ENCODE data around the gene ERAL1.
A peak's percentile ranks its signal among the peaks of the same experiment; 100 is the strongest.
"Not testable (repeated sequence)": the region's sequence is repeated elsewhere in the genome, so short reads cannot be mapped to it uniquely, and the experiment has no call there.

The ERAL1 gene

DNA sequence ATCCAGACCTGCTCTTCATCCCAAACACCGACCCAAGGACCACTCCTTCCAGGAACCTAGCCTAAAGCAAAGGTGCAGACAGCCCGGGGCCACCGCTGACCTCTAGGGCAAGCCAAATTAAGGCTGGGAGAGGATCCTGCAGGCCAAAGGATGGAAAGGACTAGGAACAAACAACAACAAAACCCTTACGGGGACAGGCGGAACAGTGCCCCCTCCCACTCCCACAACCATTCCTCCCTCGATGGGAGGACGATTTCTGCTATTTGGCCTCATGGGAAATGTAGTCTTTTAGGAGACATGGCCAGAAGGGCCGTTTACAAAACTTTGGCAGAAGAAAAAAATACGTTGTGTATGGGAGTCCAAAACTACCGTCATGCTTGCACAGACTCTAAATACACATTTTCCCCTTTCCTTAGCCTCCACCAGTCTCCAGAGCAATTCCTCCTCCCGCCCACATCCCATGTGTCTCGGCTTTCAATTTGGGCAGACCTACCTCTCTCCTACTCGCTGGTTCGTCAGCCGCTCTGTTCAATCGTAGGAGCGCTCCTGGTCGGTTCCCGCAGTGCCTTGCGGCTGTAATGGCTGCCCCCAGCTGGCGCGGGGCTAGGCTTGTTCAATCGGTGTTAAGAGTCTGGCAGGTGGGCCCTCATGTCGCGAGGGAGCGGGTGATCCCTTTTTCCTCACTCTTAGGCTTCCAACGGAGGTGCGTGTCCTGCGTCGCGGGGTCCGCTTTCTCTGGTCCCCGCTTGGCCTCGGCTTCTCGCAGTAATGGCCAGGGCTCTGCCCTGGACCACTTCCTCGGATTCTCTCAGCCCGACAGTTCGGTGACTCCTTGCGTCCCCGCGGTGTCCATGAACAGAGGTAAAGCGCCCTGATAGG is at the start of gene ERAL1:
Gene ERAL1 (plus strand): TSS at position 560 of the 879 bp plus-strand sequence. CDS start 19 bp downstream, at position 579.
- peak; percentile 88 for DNase-seq

DNA sequence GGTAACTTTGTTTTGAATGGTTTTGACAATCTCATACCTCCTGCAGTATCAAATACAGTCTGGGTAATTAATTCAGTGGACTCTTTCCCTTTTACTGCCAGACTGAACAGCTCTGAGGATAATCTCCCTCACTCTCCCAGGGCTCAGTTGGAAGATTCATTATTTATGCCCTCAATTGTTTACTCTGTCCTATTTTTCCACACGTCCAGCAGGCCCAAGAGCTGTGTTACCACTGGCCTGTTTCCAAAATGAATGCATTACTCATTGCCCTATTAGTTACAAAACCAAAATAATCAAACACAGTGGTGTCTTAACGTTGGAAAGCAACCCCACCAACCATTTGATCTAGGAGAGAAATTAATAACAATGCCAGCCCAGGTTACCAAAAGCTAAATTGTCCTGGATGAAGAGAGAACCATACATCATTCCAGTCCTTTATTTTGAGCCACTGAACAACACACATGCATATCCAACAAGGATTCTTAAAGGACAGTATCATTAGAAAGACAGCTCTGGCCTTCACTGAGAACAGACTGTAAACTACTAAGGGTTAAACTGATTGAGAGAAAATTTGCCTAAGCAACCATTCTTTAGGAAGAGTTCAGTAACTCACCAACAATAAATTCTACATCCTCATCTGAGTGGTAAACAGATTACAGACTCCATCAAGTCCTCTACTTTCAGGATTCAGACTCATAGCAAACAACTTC is 46.7 kb upstream of the ERAL1 start:
- DNase-seq = peak; percentile 85

DNA sequence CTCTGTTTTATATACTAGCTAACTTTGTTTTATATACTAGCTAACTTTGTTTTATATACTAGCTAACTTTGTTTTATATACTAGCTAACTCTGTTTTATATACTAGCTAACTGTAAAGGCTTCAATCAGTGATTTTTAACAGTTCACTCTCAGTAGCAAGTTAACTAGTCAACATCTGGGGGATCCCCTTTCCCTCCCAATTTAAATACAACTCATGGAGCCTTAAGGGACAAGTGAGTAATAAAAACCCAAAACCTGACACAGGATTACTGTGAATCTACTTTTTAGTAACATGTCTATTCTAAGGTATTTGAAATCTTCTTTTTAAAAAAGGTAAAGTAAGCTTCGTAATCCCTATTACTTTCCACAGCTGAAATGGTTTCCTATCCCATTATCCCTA is 44.4 kb upstream of the ERAL1 start:
- DNase-seq = no peak

DNA sequence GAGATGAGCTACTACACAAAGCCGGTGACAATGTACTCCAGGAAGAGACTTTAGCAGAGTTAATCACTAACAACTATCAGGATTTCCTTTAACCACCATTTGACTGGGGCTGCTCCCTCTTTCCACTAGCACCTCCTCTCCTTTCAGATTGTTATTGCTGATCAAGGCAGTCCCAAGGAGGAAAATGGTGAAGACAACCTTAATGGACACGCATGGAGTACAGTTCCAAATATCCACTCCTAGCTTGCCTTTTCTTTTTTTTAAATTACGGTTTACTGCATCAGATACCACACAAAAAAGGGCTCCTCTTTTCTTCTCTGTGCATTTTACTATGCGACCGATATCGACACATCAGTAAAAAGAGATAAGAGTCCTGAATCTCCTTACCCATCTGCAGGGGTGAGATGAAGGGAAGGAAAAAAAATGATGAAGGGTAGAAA is 43.1 kb upstream of the ERAL1 start:
- no peak for DNase-seq

DNA sequence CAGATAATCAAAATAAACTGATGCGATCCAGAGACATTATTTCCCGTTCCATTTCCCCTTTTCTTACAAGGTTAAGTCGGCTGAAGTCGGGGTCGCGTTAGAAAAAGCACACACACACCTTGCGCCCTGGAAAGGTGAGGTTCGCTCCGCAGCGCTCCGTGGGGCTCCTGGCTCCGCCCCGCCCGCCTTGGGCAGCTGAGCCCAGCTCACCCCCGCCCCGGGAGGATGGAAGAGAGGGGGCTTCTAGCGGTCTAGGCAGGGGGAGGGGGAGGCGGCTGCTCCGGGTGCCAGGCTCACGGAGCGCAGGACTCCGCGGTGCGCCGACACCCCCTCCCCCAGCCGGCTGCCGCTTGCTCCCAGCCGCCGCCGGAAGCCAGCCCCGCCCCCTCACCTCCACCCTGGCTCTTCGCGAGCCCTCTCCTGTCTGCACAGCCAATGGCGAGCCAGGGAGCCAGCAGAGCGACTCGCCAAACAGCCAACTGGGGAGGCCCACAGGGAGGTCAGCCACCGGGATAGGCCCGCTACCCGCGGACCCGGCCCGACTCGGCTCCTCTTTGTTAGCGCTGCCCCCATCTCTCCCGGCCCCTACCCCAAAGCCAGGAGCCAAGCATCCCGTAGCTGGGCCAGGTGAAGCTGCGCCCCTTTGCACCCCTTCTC is 42.6 kb upstream of the ERAL1 start:
- peak; percentile 99 for DNase-seq

DNA sequence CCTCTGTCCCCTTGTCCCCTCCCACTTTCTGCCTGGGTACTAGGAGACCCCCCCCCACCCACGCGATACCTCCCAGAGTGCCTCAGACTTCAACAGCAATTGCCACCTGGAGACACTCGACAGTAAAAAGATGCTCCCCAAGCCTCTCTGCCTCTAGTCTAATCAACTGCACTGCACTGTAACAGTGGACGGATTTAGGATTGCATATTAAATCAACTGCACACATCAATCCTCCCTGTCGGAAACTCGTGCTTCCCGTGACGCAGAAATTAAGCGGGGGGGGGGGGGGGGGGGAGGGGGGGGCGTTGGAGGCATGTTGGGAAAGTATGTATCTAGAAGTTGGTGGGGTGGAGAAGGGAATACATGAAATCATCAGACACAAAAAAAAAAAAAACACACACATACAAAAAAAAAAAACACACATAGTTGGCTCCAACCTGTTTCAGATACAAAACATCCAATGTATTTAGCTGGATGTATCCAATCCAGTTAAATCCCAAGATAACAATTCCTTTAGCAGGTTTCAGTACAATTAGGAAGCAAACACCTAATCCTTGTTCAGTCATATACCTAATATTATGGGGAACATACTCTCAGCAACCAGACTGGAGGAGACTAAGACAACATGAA is 42.0 kb upstream of the ERAL1 start:
- no peak for DNase-seq

DNA sequence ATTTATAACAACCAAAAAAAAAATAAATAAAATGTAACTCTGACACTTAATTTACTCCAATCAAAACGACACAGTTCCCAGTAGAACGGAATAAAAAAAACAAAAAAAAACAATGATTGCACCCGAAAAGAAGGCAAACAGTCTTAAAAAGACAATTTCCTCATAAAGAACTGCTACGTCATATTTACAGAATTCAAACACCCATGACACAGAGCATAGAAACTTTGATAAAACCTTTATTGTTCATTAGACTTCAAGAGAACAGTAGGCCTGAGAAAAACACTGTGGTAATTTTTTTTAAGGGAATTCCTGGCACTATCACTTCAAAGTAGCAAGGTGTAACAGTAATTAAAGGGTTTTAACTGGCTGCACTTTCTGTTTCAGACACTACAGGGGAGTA is 38.3 kb upstream of the ERAL1 start:
- DNase-seq = no peak

DNA sequence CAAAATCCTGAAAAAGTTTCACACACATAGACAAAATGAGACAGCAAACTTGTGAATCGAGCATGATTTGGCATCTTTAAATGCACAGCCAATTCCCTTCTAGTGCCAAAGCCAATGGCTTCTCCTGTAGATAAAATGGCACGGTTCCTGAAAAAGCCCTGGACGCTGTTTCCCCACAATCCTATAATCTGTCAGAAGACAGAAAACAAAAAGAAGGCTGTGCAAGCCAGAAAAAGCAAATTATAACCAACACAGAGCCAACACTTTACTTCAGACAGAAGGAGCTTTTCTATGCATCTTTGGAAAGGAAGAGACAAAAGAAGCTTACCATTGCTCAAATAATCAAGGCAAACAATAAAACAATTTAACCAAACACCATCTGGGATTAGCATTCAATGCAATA is 36.0 kb upstream of the ERAL1 start:
- no peak for DNase-seq

DNA sequence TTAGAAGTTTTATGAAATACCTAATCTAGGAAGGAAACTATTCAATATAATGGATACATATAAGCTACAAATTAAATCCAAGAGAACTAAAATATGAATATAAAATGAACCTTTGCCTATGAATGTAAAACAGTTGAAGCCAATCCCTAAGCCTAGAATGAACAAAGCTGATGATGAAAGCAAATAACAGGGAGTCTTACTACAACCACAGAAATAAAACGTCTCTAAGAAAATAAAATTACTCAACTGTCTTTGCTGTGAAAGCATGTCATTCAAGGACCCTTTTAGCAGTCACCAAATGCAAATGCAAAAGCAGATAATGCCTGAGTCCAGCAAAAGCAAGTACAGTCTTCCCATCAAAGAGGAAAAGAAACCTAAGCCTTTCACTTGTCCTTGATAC is 35.2 kb upstream of the ERAL1 start:
- no peak for DNase-seq

DNA sequence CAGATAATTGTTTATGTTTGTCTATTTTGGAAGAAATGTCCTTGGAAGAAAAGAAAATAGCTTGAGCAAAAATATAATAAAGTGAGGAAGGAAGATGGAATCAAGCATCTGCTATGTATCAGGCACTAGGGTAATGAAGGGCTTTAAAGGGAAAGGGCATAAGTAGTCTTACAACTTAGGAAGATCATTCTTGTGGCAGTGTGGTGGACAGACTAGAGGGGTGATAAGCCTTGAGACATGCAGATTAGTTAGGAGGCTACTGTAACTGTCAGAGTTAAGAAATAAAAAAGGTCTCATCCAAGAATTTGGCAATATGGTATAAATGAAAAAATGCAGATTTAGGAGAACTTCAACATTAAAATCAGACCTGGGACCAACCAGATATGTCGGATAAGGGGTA is 27.1 kb upstream of the ERAL1 start:
- no peak for DNase-seq

DNA sequence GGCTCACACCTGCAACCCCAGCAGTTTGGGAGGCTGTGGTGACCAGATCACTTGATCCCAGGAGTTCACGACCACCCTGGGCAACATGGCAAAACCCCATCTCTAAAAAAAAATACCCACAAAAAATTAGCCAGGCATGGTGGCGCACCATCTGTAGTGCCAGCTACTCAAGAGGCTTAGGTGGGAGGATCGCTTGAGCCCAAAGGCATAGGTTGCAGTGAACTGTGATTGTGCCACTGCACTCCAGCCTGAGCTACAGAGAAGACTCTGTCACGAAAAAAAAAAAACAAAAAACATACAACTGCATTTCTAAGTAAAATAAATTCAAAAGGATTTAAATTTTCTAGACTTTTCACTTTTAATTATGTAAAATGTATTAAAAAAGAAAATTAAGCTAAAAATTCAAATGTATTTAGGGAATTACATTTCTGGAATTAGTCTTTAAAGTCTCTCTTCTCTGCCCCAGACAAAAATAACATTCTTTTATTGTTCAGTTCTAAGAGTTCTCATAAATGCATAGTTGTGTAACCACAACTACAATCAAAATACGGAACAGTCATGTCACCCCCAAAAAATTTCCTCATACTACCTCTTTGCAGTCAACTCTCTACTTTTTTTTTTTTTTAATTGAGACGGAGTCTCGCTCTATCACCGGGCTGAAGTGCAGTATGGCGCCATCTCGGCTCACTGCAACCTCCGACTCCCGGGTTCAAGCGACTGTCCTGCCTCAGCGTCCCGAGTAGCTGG is 26.3 kb upstream of the ERAL1 start:
- no peak for DNase-seq

DNA sequence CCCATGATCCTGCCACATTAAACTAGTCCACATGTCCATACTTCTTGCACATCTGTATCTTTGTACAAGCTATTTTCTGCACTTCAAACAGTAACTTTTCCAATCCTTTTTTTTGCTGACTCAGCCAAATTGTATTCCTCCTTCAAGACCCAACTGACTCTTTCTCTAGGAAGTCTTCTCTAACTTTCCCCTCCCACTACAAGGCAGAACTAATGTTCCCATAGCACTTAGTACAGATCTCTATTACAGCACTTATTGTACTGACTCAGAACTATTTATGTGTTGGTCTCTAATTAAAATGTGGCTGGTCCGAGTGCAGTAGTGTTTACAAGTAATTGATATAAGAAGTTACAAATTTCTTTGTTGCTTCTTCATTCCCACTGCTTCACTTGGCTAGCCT is 20.4 kb upstream of the ERAL1 start:
- DNase-seq = no peak

DNA sequence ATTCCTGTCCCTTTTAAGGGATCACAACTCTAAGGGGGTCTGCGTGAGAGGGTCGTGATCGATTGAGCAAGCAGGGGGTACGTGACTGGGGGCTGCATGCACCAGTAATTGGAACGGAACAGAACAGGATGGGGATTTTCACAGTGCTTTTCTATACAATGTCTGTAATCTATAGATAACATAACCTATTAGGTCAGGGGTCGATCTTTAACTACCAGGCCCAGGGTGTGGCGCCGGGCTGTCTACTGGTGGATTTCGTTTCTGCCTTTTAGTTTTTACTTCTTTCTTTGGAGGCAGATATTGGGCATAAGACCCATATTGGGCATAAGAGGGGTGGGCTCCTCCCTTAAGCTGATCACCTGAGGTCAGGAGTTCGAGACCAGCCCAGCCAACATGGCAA is 18.3 kb upstream of the ERAL1 start:
- not testable (repeated sequence) for DNase-seq

DNA sequence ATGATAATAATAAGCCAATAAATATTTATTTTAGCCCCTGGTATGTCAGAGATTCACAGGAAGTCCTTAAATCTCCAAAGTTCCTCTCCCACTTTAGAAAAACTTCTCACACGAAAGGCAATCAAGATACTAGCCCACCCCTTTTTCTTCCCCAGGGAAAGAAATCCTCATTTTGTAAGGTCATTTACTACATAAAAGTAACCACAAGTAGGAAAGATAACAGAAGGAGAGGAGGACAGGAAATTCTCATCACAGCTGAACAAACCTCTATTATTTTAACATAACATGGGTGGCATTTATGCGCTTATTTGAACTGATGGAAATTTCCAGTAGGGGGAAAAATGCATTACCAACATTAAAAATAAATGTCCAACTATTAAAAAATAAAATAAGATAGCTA is 15.6 kb upstream of the ERAL1 start:
- no peak for DNase-seq

DNA sequence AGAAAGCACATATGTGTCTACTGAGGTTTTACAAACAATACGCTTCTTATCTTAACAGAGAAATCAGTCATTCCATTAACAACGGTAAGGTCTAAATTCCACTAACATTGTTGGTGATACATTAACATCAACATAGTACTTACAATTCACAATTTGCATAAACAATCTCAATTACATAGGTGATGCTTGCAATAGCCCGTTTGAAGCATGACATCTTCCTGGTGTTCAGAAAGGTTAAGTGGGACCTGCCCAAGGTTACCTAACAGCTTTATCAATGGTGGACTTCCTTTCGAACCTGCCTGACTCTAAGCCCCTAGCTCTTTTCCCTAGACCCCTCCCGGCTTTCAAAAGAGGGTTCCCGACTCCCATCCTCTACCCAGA is 12.9 kb upstream of the ERAL1 start:
- no peak for DNase-seq

DNA sequence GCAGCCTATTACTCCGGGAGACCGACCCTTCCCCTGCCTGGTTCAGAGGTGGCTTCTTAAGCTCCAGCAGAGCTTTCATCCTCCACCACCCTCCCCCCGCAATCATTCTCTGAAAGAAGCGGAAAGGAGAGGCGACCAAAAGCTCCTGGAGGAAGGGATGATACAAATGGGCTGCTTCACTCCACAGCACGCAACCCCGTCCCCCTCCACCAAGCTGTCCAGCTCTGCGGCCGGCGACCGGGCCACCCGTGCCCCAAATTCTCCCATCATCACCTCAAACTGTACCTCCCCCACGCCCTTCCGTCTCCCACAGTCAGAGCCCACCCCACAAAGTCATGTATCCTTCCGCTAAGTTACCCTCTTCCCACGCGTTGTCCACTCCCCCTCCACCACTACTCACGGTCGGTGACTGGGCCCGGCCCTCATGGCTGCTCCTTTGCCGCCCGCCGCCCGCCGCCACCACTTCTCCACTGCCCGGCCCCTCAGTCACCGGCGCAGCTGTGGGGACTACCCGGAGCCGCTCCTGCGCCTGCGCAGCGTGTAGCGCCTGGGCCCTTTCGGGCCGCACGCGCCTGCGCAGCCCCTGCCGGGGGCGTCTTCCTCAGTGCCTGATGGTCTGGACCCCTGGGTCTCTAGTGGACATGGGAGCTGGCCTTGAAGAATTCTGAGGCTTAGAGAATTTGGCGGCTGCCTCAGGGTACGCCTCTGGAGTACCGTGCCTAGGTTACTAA is 12.4 kb upstream of the ERAL1 start, which contains the start of gene FAM222B:
Gene FAM222B (minus strand): TSS at position 509 of the 731 bp plus-strand sequence. CDS start 76,123 bp downstream, outside the sequence.
- peak; percentile 91 for DNase-seq

DNA sequence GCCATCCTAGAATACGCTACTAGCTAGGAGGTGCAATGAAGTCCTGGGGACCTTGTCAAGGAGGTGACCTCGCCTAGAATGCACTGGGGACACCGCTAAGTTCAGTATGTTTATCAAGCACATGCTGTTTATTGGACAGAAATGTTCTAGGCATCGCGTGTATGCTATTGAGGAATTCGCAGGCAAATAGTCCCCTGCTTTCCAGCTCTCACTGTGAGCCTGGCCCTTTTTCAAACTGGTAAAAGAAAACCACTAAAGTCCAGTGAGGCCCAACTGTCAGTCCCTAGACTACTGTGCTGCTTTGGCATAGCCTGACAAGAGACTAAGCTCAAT is 11.0 kb upstream of the ERAL1 start:
- no peak for DNase-seq

DNA sequence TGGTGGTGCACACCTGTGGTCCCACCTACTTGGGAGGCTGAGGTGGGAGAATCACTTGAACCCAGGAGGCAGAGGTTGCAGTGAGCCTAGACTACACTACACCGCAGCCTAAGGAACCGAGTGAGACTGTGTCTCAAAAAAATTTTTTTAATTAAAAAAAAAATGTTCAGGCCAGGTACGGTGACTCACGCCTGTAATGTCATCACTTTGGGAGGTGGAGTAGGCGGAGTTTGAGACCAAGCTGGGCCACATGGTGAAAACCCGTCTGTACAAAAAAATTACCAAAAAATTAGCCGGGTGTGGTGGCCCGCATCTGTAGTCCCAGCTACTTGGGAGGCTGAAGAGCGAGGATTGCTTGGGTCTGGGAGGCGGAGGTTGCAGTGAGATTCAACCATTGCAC is 8.6 kb upstream of the ERAL1 start:
- DNase-seq = no peak

DNA sequence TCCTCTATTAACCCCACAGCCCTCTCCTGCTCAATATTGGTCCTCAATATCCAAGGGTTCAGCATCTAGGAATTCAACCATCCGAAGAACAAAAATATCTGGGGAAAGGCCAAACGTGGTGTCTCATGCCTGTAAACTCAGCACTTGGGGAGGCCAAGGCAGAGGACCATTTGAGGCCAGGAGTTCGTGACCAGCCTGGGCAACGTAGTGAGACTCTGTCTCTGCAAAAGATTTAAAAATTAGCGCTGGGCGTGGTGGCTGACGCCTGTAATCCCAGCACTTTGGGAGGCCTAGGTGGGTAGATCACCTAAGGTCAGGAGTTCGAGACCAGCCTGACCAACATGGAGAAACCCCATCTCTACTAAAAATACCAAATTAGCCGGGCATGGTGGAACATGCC is 8.1 kb upstream of the ERAL1 start:
- DNase-seq = not testable (repeated sequence)

DNA sequence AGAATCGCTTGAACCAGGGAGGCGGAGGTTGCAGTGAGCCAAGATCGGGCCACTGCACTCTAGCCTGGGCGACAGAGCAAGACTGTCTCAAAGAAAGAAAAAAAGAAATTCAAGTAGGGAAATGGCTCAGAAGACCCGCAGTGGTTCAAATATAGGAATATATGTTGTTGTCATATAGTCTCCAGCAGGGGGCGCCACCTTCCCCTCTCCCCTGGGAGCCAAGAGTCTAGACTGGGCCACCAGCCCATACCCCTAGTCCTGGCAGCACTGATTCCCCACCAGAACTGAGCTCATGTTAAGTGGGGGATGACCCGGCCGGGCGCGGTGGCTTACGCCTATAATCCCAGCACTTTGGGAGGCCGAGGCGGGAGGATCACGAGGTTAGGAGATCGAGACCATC is 6.1 kb upstream of the ERAL1 start:
- DNase-seq = not testable (repeated sequence)

DNA sequence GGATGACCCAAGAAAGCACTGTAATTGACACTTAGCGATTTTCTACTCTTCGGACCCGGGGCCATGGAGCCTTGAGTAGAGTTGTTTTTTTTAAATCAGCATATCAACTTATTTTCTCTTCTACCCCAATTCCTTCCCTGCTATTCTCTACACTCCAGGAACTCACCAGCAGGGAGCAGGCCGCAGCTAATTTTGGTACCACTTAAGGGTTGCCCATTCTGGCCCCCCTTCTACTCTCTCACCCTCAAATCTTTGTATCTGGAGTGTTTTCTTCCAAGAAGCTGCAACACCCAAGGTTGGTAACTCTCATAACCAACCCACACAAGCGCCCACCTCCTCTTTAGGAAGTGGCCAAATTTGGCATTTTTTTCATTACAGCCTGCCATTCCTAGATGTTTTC is 5.5 kb upstream of the ERAL1 start:
- DNase-seq = no peak

DNA sequence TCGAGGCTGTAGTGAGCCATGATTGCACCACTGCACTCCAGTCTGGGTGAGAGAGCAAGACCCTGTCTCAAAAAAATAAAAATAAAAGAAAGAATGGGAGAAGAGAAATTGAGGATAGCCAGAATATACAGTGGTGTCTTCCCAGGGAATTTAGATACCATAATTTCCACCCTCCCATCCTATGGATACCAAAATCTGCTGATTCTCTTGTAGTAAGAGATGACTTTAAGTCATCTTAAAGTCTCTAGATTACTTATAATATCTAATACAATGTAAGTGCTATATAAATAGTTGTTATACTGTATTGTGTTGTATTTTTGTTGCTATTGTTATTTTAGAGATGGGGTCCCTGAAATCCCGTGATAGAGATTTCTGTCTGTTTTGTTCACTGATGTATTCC is 1.5 kb upstream of the ERAL1 start:
- no peak for DNase-seq

Data from NCI-H774 (cell line).